Mesothelial cell of epicardium (in vitro differentiated cells): ENCODE measurements around the gene SLC9A2. TPM values are rescaled to one million over a fixed set of nuclear protein-coding genes. Genes with fewer than 3 reads are reported as not detected.

ENCODE experiments used
- DNase-seq, 2 experiments: peaks; one replicate each; pipeline ENCODE4 v3.0.0; 2021; ENCODE audit warnings: low spot score in 2 of 2; ENCODE audit not compliant: unreplicated experiment in 2 of 2
- H3K27ac Mint-ChIP-seq: 2 replicates; pipeline ENCODE4 v1.8.0; 2021; ENCODE audit warnings: mixed read lengths
- H3K27me3 Mint-ChIP-seq: 2 replicates; pipeline ENCODE4 v1.8.0; 2021; ENCODE audit warnings: low read depth, mixed read lengths
- H3K36me3 Mint-ChIP-seq: 2 replicates; pipeline ENCODE4 v1.8.0; 2021; ENCODE audit warnings: mixed read lengths
- H3K4me1 Mint-ChIP-seq: 2 replicates; pipeline ENCODE4 v1.8.0; 2021; ENCODE audit warnings: mixed read lengths
- H3K4me3 Mint-ChIP-seq: 2 replicates; pipeline ENCODE4 v1.8.0; 2021; ENCODE audit warnings: mild to moderate bottlenecking, moderate library complexity, mixed read lengths
- H3K9me3 Mint-ChIP-seq: 2 replicates; pipeline ENCODE4 v1.8.0; 2021; ENCODE audit warnings: mixed read lengths
- CTCF ChIP-seq: fragments of 200-600 bp; sonication (generic); IDR thresholded peaks from one replicate; pipeline ENCODE4 v1.5.0; 2021; ENCODE audit warnings: antibody characterized with exemption; ENCODE audit not compliant: unreplicated experiment
- total RNA-seq: library from RNA; stranded (reverse); gene quantifications from 3 replicates; pipeline ENCODE4 v1.2.1, GENCODE V29; 2021

SLC9A2 gene
- total RNA-seq, 1 donor from 2014 or later, result 0.04 TPM

- DNase-seq, result no peak
- Mint-ChIP-seq H3K27me3 (no peaks in the 10 kb centered on the region), H3K36me3 (peaks cover 2% of the 10 kb centered on the region), H3K4me3 (no peak overlapping the region), H3K4me1 (no peaks in the 10 kb centered on the region), H3K9me3 (peaks cover 29% of the 10 kb centered on the region), H3K27ac (no peak overlapping the region)
- TF ChIP-seq CTCF, result no peak
Observed at GRCh38 chr2:102743259-102743658, 123.9 kb downstream of the SLC9A2 start.

GRCh38 chr2:102748107-102748506 lies 128.8 kb downstream of the SLC9A2 start:
- Mint-ChIP-seq H3K27ac (no peak overlapping the region), H3K36me3 (peaks cover 2% of the 10 kb centered on the region), H3K9me3 (peaks cover 12% of the 10 kb centered on the region), H3K4me3 (no peak overlapping the region), H3K27me3 (no peaks in the 10 kb centered on the region), H3K4me1 (no peaks in the 10 kb centered on the region)
- no peak for DNase-seq
- TF ChIP-seq CTCF, result no peak

- no peak for DNase-seq
- Mint-ChIP-seq H3K4me3 (no peak overlapping the region), H3K4me1 (no peaks in the 10 kb centered on the region), H3K27ac (no peak overlapping the region), H3K27me3 (no peaks in the 10 kb centered on the region), H3K36me3 (peaks cover 2% of the 10 kb centered on the region), H3K9me3 (peaks cover 6% of the 10 kb centered on the region)
- no peak for TF ChIP-seq CTCF
Observed at GRCh38 chr2:102749938-102750337, 130.6 kb downstream of the SLC9A2 start.

GRCh38 chr2:102753563-102754159 lies 134.3 kb downstream of the SLC9A2 start:
- Mint-ChIP-seq H3K27me3 (no peaks in the 10 kb centered on the region), H3K27ac (no peak overlapping the region), H3K4me3 (no peak overlapping the region), H3K9me3 (no peaks in the 10 kb centered on the region), H3K4me1 (no peaks in the 10 kb centered on the region), H3K36me3 (no peaks in the 10 kb centered on the region)
- peak; percentile 84 for TF ChIP-seq CTCF
- DNase-seq, result no peak

- Mint-ChIP-seq H3K27ac (no peak overlapping the region), H3K9me3 (no peaks in the 10 kb centered on the region), H3K4me3 (no peak overlapping the region), H3K4me1 (no peaks in the 10 kb centered on the region), H3K27me3 (no peaks in the 10 kb centered on the region), H3K36me3 (no peaks in the 10 kb centered on the region)
- DNase-seq, result no peak
- TF ChIP-seq CTCF, result no peak
Observed at GRCh38 chr2:102754456-102755145, 135.2 kb downstream of the SLC9A2 start.
